NCI-H2196 treated with DMSO at 0.1 percent for 48 hours (cell line): ENCODE measurements around the gene SRRM5.
"Not testable (repeated sequence)": the region's sequence is repeated elsewhere in the genome, so short reads cannot be mapped to it uniquely, and the experiment has no call there.

Source experiments
- DNase-seq: peaks from one replicate; lab custom pipeline; 2025; ENCODE audit not compliant: unreplicated experiment; lab: John Stamatoyannopoulos, UW

SRRM5 gene

DNA sequence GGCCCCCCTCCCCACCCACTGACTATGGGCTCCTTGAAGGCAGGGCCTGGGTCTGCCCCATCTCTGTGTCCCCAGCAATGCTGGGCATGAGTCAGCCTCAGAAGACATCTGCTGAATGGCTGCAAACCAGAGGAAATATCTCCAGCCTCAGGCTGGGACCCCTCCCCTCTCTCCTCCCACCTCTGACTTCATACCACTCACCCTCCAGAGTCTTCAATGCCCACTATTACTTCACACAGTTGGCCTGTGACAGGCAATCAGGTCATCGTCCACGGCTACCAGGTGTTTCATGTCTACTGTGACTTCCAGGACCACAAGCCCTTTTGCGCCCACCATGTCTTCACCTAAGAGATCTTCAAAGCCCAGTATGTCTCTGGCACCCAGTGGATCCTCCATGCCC lies at the start of gene SRRM5:
Gene SRRM5, plus strand, starts transcription at position 301 of the 400 bp plus-strand sequence. Its CDS starts 34 bp downstream, at position 335.
- no peak for DNase-seq

GRCh38 chr19:43562226-43562697 lies 49.6 kb upstream of the SRRM5 start:
- DNase-seq: no peak

DNA sequence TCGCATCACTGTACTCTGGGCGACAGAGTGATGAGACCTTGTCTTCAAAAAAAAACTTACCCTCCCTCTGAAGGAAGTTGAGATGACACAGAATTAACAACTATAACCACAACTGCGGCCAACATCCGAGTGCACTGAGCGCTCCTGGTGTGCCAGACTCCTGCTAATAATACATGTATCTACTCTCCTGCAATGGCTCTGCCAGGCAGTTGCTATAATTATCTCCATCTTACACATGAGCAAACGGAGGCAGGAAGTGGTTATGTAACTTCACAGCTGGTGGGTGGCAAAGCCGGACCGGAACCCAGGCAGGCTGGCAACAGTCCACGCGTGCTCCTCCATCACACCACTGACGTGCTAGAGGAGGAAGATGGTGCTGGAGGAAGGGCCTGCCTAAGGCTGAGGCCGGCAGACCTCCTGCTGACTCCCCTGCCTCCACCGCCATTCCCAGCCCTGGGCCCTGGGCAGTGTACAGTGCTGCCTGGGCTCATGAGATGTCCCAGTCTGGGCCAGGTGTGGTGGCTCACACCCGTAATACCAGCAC lies 49.1 kb upstream of the SRRM5 start:
- DNase-seq: peak; percentile 82

- DNase-seq: no peak
Observed at GRCh38 chr19:43563816-43564457, 48.0 kb upstream of the SRRM5 start.

DNA sequence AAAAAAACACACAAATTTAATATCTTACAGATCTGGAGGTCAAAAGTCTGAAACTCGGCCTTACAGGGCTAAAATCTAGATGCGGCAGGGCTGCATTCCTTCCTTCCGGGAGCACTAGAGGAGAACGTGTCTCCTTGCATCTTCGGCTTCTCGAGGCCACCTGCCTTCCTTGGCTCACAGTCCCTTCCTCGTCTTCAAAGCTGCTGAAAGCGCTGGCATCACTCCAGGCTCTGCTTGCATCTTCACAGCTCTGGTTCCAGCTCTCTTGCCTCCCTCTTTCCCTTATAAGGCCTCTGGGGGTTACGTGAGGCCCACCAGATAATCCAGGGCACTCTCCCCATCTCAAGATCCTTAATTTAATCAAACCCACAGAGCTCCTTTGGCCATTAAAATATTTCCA lies 47.1 kb upstream of the SRRM5 start:
- no peak for DNase-seq

DNA sequence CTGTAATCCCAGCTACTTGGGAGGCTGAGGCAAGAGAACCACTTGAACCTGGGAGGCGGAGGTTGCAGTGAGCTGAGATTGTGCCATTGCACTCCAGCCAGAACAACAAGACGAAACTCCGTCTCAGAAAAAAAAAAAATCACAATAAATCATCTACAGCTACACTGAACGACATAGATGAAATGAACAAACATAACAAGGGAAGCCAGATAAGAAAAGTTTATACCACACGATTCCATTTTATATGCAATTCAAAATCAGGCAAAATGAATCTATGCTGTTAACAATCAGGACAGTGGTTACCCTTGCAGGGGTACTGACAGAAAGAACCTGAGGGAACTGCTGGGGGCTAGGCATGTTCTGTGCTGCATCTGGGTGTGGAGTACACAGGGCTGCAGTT lies 42.2 kb upstream of the SRRM5 start:
- DNase-seq: no peak

DNA sequence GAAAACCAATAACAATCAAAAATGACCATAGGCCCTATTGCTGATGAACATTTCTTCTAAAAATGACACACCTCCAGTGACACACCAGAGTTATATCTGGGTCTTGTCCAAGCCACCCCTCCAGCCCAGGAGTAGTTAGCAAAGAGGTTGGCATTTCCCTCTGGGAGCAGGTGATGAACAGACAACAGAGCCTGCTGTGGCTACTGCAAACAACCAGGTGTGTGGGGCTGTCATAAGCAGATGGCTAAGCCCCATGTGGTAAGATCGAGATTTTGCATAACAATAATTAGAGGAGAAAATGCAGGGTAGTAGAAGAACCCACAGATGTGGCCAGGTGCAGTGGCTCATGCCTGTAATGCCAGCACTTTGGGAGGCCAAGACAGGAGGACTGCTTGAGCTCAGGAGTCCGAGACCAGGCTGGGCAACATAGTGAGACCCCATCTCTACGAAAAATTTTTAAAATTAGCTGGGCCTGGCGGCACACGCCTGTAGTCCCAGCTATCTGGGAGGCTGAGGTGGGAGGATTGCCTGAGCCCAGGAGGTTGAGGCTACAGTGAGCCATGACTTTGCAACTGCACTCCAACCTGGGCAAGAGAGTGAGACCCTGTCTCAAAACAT lies 41.6 kb upstream of the SRRM5 start:
- DNase-seq: peak; percentile 80

DNA sequence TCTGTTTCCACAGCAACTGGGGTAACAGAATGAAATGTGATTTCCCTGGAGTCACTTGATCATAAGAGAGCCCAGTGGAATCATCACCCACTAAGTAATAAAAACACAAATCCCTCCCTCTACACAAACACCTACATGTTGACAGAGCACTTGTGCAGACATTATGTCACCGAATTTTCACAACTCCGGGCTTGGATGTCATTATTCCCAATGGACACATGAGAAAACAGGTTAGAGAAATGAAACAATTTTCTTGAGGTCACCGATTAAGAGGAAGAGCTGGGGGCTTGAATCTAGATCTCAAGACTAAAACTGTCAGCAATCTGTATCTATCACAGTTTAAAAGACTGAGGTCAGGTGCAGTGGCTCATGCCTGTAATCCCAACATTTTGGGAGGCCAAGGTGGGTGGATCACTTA lies 39.7 kb upstream of the SRRM5 start:
- peak; percentile 64 for DNase-seq

- DNase-seq: no peak
Observed at GRCh38 chr19:43574424-43575155, 37.3 kb upstream of the SRRM5 start.

DNA sequence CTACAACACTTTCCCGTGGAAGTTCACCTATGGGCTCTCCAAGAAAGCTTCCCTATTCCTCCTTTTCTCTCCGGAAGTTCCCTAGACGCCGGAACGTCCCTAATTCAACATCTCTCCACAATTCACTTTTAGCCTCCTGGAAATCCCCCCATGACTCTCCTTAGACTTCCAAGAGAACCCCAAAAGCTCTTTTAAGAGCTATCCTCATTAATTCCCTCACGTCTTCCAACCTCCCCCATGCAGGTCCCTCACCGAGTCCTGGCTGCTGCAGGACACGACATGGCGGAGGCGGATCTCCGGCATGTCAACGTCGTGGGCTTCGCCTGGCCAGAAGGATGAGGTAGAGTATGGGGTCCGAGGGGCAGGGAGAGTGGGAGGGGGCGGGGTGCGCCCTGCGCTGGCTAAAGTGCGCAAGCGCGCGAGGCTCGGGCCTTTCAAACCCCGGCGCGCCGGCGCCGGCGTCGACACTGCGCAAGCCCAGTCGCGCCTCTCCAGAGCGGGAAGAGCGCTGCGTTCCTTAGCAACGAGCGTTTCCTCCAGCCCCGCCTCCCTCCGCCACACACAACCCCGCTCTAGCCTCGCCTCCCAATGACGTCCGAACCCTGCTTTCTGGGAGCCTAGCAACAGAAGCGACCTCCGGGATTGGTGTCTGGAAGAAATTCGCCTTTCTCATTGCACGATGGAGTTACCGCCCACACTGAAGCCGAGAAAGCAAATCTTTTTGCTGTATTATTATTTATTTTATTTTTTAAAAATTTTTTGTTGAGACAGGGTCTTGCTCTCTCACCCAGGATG lies 36.5 kb upstream of the SRRM5 start, which contains the start of the genes PINLYP and XRCC1:
Gene PINLYP, plus strand, starts transcription at position 646 of the 795 bp plus-strand sequence. CDS start 1,391 bp downstream, outside the sequence.
Gene XRCC1, minus strand, starts transcription at position 372 of the 795 bp plus-strand sequence. Its CDS starts 69 bp downstream, at position 303.
- DNase-seq: peak; percentile 98

DNA sequence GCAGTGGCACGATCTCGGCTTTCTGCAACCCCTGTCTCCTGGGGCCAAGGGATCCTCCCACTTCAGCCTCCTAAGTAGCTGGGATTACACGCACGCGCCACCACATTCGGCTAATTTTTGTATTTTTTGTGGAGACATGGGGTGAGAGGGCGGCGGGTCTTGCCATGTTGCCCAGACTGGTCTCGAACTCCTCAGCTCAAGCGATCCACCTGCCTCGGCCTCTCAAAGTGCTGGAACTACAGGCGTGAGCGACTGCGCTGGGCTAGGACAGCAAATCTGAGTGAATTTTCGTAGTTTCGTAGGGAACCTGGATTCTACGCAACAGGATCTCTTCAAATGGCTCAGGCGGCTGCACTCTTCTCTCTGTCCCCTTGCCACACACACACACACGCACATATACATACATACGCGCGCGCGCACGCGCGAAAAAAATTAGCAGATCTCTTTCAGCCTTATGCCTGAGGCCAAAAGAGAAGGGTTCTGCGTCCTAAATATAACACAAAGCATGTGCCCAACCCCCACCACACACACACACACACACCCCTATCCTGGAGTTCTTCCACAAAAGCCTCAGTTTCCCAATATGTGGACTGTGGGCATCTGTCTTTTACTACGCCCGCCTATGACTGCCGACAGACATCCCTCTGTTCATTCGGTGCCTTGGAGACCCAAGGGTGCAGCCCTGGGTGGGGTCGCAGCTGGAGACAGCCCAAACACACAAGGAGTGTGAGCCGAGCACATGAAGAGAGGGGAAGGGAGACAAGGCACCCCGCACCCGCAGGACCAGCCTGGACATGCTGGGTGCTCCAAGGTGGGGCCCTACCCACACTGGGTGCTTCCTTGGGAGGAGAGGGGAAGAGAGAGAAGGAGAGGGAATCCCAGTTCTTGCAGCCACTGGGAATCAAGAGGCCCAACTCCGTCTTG lies 35.7 kb upstream of the SRRM5 start:
- DNase-seq: no peak

GRCh38 chr19:43578787-43579186 lies 33.1 kb upstream of the SRRM5 start:
- no peak for DNase-seq

GRCh38 chr19:43581467-43581866 lies 30.4 kb upstream of the SRRM5 start:
- DNase-seq: no peak

- no peak for DNase-seq
Observed at GRCh38 chr19:43582495-43582894, 29.4 kb upstream of the SRRM5 start.

DNA sequence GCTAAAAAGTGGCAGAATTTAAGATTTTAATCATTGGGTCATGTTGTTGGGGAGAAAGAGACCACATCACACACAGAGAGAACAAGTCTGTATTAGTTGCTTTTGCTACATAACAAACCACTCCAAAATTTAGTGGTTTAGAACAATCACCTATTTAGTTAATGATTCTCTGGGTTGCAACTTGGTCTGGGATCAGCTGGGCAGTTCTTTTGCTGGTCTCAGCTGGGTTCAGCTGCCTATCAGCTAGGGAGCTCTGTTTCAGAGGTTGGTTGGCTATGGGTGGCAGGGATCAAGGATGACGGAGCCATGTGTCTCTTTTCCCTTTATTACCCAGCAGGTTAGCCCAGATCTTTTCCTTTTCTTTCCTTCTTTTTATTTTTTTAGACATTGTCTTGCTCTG lies 27.4 kb upstream of the SRRM5 start:
- no peak for DNase-seq

DNA sequence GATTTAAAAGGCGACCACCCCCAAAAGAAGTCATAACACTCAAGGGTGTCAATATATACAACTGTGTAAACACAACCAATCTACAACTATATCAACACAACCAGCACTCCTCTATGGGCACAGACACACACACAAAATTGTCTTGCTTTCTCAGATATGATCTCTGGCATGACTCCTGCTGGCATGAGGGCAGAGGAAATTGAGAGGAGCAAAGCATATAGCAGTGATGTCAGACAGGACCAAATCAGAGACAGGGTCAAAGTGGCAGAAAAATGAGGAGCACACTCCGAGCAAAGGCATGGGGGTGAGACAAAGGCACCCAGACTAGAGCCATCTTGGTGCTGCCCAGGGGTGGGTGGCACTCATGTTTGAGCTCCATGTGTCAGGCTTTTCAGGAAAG lies 25.5 kb upstream of the SRRM5 start:
- no peak for DNase-seq

DNA sequence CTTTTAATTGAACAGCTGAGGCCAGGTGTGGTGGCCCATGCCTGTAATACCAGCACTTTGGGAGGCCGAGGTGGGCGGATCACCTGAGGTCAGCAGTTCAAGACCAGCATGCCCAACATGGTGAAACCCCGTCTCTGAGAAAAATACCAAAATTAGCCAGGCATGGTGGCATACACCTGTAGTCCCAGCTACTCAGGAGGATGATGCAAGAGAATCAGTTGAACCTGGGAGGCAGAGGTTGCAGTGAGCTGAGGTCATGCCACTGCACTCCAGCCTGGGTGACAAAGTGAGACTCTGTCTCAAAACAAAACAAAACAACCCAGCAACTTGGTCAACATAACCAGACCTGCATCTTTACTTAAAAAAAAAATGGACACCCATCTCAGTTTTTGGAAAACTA lies 24.9 kb upstream of the SRRM5 start:
- DNase-seq: not testable (repeated sequence)

DNA sequence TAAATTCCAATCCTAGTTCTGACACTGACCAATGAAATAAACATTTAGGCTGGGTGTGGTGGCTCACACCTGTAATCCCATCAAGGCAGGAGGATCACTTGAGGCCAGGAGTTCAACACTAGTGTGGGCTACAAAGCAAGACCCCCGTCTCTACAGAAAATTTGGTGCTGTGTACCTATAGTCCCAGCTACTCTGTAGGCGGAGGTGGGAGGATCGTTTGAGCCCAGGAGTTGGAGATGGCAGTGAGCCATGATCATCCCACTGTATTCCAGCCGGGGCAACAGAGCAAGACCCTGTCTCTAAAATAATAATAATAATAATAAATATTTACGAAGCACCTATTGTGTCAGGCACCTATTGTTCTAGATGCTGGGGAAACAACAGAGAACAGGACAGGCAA lies 22.6 kb upstream of the SRRM5 start:
- no peak for DNase-seq

- DNase-seq: no peak
Observed at GRCh38 chr19:43589678-43590077, 22.2 kb upstream of the SRRM5 start.
